Measurements from ENCODE around the gene CEMIP2.

- TF ChIP-seq SP1 (IDR thresholded peaks at IDR 0.05), result no peak
- TF ChIP-seq, protein P1, sequence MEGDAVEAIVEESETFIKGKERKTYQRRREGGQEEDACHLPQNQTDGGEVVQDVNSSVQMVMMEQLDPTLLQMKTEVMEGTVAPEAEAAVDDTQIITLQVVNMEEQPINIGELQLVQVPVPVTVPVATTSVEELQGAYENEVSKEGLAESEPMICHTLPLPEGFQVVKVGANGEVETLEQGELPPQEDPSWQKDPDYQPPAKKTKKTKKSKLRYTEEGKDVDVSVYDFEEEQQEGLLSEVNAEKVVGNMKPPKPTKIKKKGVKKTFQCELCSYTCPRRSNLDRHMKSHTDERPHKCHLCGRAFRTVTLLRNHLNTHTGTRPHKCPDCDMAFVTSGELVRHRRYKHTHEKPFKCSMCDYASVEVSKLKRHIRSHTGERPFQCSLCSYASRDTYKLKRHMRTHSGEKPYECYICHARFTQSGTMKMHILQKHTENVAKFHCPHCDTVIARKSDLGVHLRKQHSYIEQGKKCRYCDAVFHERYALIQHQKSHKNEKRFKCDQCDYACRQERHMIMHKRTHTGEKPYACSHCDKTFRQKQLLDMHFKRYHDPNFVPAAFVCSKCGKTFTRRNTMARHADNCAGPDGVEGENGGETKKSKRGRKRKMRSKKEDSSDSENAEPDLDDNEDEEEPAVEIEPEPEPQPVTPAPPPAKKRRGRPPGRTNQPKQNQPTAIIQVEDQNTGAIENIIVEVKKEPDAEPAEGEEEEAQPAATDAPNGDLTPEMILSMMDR (IDR thresholded peaks at IDR 0.05; ENCODE audit: low read depth, low read length, missing input control), result no peak
Measured at GRCh38 chr9:71741926-71742648, 26.2 kb downstream of the CEMIP2 start.

Measured in liver (tissue), 3 donors.